AG04449 (cell line): ENCODE results near the gene PTAR1.
"Not testable (repeated sequence)": the region's sequence is repeated elsewhere in the genome, so short reads cannot be mapped to it uniquely, and the experiment has no call there.

ENCODE experiments used
- CTCF ChIA-PET: fragments of 350-600 bp; formaldehyde crosslinking; extraction: SDS; loops from one replicate; lab custom pipeline; 2021; ENCODE audit warnings: antibody characterized with exemption; lab: Yijun Ruan, JAX
- POLR2A ChIA-PET: fragments of 400-600, 350-600 bp; formaldehyde crosslinking; extraction: SDS; loops from one replicate; lab custom pipeline; 2020; ENCODE audit warnings: antibody characterized with exemption, inconsistent platforms; lab: Yijun Ruan, JAX
- DNase-seq: peaks from one replicate; pipeline ENCODE4 v3.0.0-alpha.2; 2010; ENCODE audit warnings: low read depth, low spot score
- H3K4me3 ChIP-seq: 2 replicates; pipeline ENCODE4 v1.5.1; 2011; ENCODE audit warnings: low read depth, mild to moderate bottlenecking, control low read depth, low read length
- TF ChIP-seq, protein P1 (sequence below): IDR thresholded peaks from one replicate; pipeline ENCODE4 v1.5.1; 2011; ENCODE audit warnings: mild to moderate bottlenecking, moderate library complexity, low read length, control low read depth, inconsistent platforms; ENCODE audit not compliant: insufficient read depth; ENCODE audit errors: missing control alignments

PTAR1 gene

DNA sequence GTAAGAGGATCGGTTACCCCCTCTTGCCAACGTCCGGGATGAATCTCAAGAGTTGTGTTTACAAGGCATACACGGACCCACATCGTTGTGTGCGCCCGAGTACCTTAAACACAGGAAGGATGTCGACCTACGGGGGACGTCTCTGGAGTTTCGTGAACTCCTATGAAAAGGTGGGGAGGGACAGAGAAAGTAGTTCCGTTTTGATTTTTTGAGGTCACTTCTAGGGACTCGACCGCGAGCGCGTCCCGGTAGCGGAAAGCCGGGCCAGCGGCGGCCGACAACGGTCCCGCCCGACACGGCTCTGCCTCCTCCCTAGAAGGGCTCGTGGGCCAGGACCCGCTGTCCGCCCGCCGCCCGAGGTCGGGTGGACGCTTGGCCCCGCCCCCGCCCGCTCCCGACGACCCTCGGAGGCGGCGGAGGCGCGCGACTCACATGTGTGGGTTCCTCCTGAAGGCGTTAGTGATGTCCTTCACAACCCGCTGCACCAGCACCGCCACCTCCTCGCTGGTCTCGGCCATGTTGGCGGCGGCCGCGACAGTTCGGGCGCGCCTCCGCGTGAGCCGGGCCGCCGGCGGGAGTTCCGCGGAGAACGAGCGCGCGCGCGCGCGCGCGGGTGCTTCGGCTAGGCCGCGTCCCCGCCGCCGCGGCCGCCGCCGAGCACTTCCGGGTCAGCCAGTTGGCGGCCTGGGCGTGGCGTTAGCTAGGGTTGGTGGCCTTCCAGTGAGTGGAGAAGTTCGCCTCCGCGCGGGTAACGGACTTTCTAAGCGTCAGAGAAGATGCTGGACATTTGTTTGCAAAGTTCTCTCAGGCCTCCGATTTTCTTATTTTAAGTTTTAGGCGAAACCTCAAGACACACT lies at the start of gene PTAR1:
TSS of gene PTAR1 (minus strand) at position 591 of the 857 bp plus-strand sequence. CDS start at position 518, 73 bp downstream.
- ChIA-PET CTCF (interaction anchor here (0.7 to 1.7 kb wide), 4 partner anchors 9 to 88 kb away, joined by 3 to 7 read pairs (median 3); partner anchors contain the start of gene APBA1), POLR2A (interaction anchor here (0.5 to 0.8 kb wide), 4 partner anchors 9 to 338 kb away, joined by 3 read pairs; no protein-coding TSS in a partner anchor)
- peak within 1 kb of the TSS; percentile 83 for H3K4me3 ChIP-seq
- peak; percentile 10 for DNase-seq
- TF ChIP-seq, protein P1, sequence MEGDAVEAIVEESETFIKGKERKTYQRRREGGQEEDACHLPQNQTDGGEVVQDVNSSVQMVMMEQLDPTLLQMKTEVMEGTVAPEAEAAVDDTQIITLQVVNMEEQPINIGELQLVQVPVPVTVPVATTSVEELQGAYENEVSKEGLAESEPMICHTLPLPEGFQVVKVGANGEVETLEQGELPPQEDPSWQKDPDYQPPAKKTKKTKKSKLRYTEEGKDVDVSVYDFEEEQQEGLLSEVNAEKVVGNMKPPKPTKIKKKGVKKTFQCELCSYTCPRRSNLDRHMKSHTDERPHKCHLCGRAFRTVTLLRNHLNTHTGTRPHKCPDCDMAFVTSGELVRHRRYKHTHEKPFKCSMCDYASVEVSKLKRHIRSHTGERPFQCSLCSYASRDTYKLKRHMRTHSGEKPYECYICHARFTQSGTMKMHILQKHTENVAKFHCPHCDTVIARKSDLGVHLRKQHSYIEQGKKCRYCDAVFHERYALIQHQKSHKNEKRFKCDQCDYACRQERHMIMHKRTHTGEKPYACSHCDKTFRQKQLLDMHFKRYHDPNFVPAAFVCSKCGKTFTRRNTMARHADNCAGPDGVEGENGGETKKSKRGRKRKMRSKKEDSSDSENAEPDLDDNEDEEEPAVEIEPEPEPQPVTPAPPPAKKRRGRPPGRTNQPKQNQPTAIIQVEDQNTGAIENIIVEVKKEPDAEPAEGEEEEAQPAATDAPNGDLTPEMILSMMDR, result no peak

GRCh38 chr9:69809304-69809863 lies 49.6 kb upstream of the PTAR1 start:
- H3K4me3 ChIP-seq, result no peak overlapping the region
- ChIA-PET CTCF (interaction anchor here (0.7 to 3.1 kb wide), 22 partner anchors 9 to 419 kb away, joined by 3 to 36 read pairs (median 4); no protein-coding TSS in a partner anchor), POLR2A (no interaction called here)
- DNase-seq, result no peak
- TF ChIP-seq, protein P1, result peak; percentile 18

DNA sequence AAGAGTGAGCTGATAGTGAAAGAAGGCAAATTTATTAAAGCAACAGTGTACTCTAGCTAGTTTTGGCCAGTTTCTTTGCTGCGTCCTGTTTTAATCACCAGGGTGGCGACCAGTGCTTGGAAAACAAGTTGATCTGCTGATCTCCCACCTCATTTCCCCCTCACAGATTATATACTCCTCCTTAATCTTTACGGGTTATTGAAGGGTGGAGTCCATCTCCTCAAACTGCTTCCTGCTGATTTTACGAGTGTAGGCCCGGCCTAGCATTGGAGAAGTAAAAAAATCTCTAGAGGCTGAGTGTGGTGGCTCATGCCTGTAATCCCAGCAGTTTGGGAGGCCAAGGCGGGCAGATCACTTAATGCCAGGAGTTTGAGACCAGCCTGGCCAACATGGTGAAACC lies 46.8 kb upstream of the PTAR1 start:
- no peak overlapping the region for H3K4me3 ChIP-seq
- DNase-seq, result no peak
- TF ChIP-seq, protein P1, result no peak
- ChIA-PET CTCF (interaction anchor here (1.2 to 3.0 kb wide), 3 partner anchors 21 to 77 kb away, joined by 3 to 9 read pairs (median 4); no protein-coding TSS in a partner anchor), POLR2A (no interaction called here)

DNA sequence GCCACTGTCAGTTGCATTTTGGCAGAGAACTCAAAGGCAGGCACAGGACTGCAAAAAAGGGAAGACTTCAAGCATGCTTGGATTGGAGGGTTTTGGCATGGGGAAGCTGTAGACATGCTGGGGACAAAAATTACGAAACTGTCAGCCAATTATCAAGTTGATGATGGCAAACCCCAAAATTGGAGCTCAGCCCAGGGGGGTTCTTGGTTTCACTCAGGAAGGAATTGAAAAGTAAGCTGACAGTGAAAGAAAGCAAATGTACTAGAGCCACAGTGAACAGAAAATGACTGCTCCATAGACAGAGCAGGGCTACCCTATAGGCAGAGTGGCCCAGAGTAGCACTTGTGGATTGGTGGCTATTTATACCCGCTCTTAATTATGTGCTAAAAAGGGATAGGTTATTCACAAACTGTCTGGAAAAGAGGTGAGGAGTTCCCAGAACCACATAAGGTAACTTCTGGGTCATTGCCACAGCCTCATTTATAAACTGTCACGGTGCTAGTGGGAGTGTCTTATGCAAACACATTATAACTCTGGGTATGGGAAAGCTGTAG lies 46.2 kb upstream of the PTAR1 start:
- no peak overlapping the region for H3K4me3 ChIP-seq
- DNase-seq, result no peak
- TF ChIP-seq, protein P1, result no peak
- ChIA-PET POLR2A (no interaction called here), CTCF (interaction anchor here (1.2 to 3.0 kb wide), 4 partner anchors 20 to 78 kb away, joined by 3 to 9 read pairs (median 4); no protein-coding TSS in a partner anchor)

DNA sequence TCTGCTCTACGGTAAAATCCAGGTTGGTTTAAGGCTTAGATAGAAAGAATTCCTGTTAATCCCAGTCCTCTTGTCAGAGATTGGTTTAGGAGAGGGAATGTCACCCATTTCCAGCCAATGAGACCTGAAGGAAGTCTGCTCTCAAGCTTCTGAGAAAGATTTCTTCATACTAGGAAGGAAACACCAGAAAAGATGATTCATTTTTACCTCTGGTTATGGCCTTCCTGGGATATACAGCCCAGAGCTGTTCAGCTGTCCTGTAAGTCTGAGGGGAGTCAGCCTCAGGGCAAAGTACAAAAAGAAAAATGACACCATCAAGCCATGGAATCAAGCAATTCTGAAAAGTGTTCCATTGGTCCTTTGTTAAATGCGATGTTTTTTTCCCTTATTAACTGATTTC lies 42.2 kb upstream of the PTAR1 start:
- ChIA-PET CTCF (no interaction called here), POLR2A (no interaction called here)
- no peak overlapping the region for H3K4me3 ChIP-seq
- TF ChIP-seq, protein P1, result no peak
- DNase-seq, result no peak

DNA sequence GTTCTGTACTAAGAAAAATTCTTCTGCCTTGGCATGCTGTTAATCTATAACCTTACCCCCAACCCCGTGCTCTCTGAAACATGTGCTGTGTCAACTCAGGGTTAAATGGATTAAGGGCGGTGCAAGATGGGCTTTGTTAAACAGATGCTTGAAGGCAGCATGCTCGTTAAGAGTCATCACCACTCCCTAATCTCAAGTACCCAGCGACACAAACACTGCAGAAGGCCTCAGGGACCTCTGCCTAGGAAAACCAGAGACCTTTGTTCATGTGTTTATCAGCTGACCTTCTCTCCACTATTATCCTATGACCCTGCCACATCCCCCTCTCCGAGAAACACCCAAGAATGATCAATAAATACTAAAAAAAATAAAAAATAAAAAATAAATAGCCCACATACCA lies 40.2 kb upstream of the PTAR1 start:
- POLR2A ChIA-PET, H3K4me3 ChIP-seq, DNase-seq: not testable (repeated sequence)
- CTCF ChIA-PET, result interaction anchor here (3.0 kb wide), 1 partner anchor 9 kb away, joined by 15 read pairs; no protein-coding TSS in a partner anchor

- POLR2A ChIA-PET, DNase-seq, H3K4me3 ChIP-seq: not testable (repeated sequence)
- CTCF ChIA-PET, result interaction anchor here (1.3 to 3.0 kb wide), 2 partner anchors 10 to 378 kb away, joined by 4 to 15 read pairs; no protein-coding TSS in a partner anchor
These were observed 39.7 kb upstream of the PTAR1 start for GRCh38 chr9:69799521-69799920.
